Fibroblast of pulmonary artery (primary cell): ENCODE measurements around the gene MRPS27.

Experiments
- DNase-seq: peaks from one replicate; pipeline ENCODE4 v3.0.0-alpha.2; 2010; ENCODE audit warnings: low read depth
- H3K4me3 ChIP-seq: replicated peaks from 2 replicates; pipeline ENCODE4 v1.5.1; 2011; ENCODE audit warnings: low read depth, mild to moderate bottlenecking, control low read depth, low read length, moderate library complexity
- TF ChIP-seq, protein P1 (sequence below): IDR thresholded peaks from 2 replicates; pipeline ENCODE4 v1.5.1; 2011; ENCODE audit warnings: mild to moderate bottlenecking, control low read depth, low read length, inconsistent platforms; ENCODE audit errors: missing control alignments

MRPS27 gene

DNA sequence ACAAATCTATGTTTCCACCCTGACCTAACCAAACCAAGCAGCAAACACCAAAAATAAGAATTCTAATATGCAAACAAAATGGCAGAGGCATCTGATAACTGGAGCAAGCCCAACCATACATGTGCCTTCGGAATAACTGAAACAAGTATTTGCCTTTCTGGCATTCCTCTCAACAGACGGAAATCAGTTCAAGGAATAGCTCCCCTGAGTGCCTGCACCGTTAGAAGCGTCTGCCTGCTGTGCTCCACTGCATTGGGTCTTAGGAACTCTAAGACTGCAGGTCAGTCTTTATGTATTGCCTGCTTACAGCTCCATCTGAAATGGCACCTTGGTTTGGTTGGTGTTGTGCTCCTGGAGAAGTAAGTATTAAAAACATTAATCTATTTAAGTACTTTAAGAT is 98.5 kb downstream of the MRPS27 start:
- no peak for DNase-seq
- TF ChIP-seq, protein P1, sequence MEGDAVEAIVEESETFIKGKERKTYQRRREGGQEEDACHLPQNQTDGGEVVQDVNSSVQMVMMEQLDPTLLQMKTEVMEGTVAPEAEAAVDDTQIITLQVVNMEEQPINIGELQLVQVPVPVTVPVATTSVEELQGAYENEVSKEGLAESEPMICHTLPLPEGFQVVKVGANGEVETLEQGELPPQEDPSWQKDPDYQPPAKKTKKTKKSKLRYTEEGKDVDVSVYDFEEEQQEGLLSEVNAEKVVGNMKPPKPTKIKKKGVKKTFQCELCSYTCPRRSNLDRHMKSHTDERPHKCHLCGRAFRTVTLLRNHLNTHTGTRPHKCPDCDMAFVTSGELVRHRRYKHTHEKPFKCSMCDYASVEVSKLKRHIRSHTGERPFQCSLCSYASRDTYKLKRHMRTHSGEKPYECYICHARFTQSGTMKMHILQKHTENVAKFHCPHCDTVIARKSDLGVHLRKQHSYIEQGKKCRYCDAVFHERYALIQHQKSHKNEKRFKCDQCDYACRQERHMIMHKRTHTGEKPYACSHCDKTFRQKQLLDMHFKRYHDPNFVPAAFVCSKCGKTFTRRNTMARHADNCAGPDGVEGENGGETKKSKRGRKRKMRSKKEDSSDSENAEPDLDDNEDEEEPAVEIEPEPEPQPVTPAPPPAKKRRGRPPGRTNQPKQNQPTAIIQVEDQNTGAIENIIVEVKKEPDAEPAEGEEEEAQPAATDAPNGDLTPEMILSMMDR = no peak
- H3K4me3 ChIP-seq = no peak overlapping the region

DNA sequence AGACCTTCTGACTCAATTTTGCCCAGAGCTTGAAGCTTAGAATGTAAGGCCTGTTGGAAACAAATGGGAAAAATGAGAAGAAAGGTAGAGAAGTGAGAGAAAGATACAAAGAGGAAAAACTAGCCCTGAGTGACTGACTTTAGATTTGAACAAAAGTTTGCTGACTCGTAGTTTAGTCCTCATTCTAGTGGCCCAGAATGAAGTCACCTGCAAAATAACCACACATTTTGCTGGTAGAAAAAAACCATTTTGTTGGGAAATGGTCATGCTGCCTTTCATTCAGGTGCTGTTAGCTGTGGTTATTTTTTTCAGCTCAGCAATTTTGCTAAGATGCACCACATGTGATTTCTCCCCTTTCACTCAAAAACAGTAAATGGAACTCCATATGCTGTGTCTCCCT is 98.9 kb downstream of the MRPS27 start:
- TF ChIP-seq, protein P1 = no peak
- H3K4me3 ChIP-seq = no peak overlapping the region
- no peak for DNase-seq

DNA sequence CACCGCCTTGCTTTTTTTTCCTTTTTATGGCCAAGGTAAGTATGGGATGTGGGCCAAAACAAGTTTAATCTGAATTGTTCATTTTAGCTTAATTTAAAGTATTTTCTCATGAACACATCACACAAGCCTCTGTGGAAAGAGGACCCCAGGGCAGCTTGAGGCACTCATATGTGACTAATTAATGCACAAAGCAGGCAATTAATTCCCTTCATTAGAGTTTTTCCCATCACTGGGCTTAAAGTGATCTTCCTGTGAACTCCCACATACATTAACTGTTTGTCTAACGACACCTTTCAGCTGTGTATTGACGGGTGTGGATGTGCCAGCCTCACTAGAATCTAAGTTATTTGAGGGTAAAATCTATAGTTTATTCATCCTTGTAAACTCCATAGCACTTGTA is 103.3 kb downstream of the MRPS27 start:
- DNase-seq = no peak
- TF ChIP-seq, protein P1 = no peak
- no peak overlapping the region for H3K4me3 ChIP-seq

DNA sequence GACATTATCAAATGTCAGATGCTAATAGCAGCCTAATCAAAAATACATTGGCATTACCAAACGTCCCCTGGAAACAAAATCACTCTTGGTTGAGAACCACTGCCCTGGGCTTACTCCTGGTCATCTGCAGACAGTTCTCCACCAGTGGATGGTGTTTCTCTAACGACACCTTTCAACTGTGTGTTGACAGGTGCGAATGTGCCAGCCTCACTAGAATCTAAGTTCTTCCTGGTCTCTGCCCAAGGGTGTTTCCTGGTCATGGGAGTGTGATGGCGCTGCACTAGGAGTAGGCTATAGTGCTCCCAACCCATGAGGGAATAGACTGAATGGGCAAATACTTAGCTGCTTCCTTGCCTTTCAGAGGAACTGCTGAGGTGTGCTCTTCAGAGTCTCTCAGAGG is 105.9 kb downstream of the MRPS27 start:
- TF ChIP-seq, protein P1 = no peak
- H3K4me3 ChIP-seq = no peak overlapping the region
- DNase-seq = no peak

DNA sequence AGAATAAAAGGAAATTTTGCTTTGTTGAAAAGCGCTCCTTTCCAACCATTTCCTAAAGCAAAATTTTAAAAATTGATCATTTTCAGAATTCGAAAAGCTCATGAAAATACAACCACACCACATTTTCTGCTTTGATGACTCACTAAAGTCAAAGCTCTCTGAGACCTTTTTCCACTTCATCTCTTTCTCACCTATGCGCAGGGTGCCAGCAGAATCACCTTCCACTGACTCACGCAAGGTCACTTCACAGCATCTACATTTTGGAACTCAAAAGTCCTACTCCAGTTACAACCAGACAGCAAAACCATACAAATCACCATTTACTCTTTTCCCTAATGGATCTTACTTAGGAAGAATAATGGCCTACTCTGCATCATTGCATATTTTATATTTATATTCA is 106.6 kb downstream of the MRPS27 start:
- no peak for DNase-seq
- TF ChIP-seq, protein P1 = no peak

DNA sequence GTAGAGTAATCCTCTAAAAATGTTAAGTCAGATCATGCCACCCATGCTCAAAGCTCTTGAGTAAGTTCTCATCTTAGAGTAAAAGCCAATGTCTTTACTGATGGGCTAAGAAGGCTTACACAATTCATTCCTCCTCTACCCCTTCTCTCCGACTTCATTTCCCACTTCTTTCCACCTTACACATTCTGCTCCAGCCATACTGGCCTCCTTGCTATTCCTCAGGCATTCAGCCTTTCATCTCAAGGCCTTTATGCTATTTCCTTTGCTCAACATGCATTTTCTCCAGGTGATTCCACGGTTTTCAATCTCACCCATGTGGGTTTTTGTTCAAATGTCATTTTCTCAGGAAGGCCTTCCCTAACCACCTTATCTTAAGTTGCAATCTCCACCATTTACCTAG is 107.9 kb downstream of the MRPS27 start:
- no peak for DNase-seq
- TF ChIP-seq, protein P1 = no peak
- no peak overlapping the region for H3K4me3 ChIP-seq

More for the DNA sequence above, 106.6 kb downstream of the MRPS27 start:
- no peak overlapping the region for H3K4me3 ChIP-seq

DNA sequence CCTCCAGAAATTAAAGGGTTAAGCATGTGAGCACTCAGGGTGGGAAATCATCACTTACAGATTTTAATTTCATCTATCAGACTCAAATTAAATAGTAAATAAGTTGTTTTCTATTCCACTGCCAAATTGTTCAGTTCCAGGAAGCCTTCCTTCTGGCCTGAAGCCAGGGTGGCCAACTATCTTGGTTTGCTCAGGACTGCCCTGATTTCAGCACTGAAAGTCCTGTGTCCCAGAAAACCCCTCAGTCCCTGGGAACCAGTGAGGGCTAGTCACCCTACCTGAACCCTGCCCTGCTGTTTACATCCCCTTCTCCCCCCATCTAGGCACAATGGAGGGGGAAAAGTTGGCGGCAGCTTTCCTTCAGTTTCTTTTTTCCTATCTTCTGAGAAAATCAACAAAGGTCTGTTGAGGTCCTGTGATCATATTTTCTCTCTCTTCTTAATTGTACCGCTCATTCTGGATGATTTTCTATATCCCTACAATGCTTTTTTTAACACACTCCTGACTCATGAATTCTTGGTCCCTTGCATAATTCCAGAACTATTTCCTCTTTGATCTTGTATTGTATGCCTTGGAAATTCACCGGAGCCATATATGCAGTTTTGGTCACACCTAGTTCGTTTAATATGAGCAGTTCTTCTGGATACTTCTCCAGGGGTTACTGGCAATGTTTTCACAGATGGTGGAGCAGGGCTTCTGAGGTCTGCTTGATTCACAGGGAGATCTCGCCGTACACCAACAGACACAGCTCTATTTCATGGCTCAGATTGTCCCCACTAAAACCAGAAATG is 109.0 kb downstream of the MRPS27 start:
- TF ChIP-seq, protein P1 = no peak
- peak overlapping the region; percentile 8 for H3K4me3 ChIP-seq
- DNase-seq = peak; percentile 82
